Stimulated activated CD4-positive, alpha-beta T cell treated with anti-CD3 and anti-CD28 coated beads, Interleukin-4, amount 100 ng/mL, for 4 hours (primary cell): Measurements from ENCODE around the gene P2RX6.

Experiments
- DNase-seq, 2 experiments: peaks; one replicate each; pipeline ENCODE4 v3.0.0-alpha.2; 2020

P2RX6 gene

GRCh38 chr22:20980523-20980922 is 34.4 kb upstream of the P2RX6 start:
- no peak for DNase-seq

DNA sequence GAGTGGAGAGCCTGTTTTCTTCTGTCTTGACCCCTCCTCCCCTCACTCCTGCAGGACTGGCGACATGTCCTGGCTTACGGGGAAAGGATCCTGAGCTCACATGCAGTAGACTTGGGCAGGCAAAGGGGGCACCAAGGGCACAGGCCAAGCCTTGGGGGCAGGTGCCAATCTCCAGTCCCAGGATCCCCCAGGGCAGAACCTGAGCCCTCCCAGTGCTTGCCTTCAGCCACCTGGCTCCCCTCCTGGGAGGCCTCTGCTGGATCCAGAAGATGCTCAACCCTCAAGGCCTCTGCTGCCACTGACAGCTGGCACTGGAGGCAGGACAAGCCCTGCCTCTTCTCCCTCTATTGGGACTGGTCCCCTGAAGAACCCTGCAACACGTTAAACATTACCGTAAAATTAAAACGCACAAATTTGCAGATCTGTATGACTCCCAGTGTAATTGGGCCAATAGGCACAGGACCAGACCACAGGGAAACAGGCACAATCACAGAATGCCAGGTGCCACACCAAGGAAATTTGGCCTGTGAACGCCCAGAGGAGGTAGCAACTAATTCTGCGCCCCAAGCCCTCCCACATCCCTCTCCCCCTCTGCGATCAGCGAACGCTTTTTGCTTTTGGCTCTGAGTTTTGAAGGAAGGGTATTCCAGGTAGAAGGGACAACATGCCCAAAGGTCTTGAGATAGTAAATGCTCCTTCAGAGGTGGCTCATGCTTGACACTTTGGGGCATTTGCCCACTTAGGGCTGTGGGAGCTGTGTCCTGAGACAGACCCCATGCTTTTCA is 33.8 kb upstream of the P2RX6 start:
- no peak for DNase-seq

GRCh38 chr22:20981787-20982562 is 33.0 kb upstream of the P2RX6 start, which contains the start of gene LZTR1:
TSS of gene LZTR1 (plus strand) at chr22:20982297. CDS start at chr22:20982372, 75 bp downstream.
- peak; percentile 67 to 74 for DNase-seq

- DNase-seq: no peak
These were observed 32.4 kb upstream of the P2RX6 start for GRCh38 chr22:20982563-20982882.

GRCh38 chr22:20983081-20983771 is 31.7 kb upstream of the P2RX6 start:
- DNase-seq: no peak

DNA sequence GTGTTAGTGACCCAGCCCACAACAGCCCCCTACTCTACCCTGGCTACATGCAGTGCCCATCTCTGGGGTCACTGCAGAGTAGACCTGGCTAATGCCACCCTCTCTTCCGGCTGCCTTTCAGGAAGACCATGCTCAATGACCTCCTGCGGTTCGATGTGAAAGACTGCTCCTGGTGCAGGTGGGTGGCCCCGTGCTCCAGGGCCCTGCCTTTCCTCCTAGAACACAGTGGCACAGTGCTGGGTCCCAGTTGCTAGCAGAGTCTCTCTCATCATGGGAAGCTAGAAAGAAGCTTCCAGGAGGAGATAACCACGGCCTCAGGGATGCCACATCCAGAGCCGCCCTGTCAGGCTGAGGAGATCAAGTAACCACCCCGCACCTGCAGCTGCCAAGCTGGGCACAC is 29.2 kb upstream of the P2RX6 start:
- no peak for DNase-seq

DNA sequence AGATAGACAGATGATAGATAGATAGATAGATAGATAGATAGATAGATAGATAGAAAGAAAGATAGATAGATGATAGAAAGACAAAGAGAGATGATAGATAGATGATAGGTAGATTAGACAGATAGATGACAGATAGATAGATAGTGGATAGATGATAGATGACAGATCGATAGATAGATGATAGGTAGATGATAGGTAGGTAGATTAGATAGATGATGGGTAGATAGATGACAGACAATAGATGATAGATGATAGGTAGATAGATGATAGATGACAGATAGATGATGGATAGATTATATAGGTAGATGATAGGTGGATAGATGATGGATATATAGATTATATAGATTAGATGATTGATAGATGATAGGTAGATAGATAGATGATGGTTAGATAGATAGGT is 28.6 kb upstream of the P2RX6 start:
- DNase-seq: no peak

DNA sequence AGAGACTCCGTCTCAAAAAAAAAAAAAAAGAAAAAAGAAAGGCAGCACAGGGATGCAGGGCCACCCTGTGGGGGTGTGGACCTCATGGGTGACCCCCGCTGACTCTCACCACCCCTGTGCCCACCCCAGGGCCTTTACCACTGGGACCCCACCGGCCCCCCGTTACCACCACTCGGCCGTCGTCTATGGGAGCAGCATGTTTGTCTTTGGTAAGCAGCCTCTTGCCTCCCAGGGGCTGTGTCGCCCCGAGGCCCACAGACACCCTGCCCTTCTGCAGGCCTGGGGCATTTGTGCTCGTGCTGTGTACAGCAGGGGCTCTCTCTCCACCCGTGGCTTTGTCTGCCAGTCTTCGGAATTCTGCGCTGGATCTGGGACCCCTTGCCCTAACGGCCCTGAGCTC is 27.6 kb upstream of the P2RX6 start:
- no peak for DNase-seq

- DNase-seq: no peak
These were observed 26.2 kb upstream of the P2RX6 start for GRCh38 chr22:20988573-20989322.

DNA sequence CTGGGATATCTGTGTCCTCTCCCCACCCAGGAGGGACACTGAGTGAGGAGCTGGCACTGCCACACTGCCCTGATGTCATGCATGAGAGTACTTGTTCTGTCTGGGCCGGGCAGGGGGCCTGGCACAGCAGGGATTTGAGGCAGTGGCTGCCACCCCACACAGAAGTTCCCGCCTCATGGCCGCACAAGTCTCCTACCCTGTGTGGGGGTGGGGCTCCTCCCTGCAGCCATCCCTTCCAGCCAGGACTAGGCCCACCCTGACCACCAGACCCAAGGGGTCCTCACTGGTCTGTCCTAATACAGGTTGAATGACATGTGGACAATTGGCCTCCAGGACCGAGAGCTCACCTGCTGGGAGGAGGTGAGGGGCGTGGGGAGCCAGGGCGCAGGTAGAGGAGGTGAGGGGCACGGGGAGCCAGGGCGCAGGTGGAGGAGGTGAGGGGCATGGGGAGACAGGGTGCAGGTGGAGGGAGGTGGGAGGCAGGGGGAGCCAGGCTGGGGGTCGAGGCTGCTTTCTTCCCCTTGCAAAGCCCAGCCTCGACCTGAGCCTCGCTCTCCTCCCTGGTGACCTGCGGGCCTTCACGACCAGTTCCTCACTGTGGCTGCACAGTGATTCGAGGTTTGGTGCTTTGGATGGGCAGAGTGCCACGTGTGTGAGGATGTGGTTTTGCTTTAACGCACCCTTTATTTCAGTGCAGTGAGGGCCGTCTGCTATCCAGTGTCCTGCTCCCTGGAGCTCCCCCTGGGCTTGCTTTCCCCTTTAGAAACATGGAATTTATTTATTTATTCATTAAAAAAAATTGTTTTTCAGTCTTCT is 25.4 kb upstream of the P2RX6 start:
- no peak for DNase-seq

DNA sequence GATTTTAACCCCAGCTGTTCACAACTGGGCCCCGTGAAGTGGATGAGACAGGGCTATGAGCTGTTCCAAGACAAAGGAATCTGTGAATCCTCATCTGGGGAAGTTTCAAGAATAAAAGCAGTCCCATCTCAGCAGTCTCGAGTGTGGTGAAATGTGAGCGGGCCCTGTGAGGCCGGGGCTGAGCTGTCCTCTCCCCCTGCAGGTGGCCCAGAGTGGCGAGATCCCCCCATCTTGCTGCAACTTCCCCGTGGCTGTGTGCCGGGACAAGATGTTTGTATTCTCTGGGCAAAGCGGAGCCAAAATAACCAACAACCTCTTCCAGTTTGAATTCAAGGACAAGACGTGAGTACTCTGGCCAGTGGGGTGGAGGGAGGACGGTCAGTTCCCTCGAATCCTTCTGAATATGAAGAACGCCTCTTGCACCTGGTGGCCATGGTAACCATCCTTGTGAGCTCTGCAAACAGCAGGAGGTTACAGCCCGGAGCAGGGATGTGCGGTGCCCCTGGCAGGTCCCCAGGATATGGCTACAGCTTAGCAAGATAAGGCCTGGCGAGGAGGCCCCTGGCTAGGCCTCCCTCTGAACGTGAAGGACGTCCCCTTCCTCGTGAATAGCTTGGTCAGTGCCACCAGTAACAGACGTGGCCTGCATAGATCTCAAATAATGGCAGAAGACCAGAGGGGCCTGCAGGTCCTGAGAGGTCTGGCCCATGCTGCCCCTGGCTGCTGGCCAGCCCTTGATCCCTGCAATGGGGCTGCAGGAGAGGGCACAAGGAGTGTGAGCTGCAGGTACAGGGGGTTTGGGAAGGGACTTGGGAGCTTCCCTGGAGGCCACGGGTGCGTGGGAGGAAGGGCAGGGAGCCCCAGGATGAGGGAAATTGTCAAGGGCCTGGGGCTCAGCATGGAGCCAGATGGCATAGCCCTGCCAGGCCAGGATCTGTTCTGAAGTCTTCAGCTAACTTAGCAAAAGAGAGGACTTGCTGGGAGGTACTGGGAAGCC is 24.5 kb upstream of the P2RX6 start:
- DNase-seq: no peak

DNA sequence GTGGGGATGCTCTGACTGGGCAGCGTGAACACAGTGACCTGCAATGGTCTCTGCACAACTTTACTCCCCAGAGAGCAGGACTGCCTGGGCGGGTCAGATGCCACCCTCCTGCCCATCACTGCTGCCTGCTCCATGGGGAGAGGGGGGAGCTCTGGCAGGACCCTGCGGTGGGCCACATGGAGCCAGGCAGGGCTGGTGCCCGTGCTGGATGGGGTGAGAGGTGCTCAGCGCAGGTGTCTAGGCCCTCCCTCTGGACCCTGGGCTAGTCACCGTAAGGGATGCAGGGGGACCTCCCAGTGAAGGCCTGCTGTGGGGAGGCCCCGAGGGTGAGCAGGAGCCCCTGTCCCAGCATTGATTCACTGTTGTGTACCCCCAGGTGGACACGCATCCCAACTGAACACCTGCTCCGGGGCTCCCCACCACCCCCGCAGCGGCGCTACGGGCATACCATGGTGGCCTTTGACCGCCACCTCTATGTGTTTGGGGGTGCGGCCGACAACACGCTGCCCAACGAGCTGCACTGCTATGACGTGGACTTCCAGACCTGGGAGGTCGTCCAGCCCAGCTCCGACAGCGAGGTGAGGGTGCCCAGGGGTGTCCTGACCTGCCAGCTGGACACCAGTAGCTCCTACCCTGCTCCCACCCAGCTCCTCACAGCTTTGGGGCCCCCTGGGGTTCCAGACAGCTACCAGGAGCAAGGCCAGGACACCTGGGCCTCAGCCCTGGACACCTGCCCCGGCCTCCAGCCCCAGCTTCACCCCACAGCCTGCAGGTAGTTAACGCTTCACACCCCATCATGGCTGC is 23.5 kb upstream of the P2RX6 start:
- no peak for DNase-seq

DNA sequence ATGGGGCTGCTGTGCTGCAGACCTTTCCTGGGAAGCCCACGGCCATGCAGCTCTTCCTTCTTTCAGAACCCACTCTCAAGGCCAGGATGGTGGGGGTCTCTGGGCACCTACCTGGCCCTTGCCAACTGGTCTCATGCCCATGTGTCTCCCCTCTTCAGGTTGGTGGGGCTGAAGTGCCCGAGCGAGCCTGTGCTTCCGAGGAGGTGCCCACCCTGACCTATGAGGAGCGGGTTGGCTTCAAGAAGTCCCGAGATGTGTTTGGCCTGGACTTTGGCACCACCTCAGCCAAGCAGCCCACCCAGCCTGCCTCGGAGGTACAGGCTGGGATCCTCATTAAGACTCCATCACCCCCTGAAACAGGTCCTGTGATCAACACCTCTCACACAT is 22.9 kb upstream of the P2RX6 start:
- DNase-seq: no peak

GRCh38 chr22:20992456-20993303 is 22.3 kb upstream of the P2RX6 start:
- no peak for DNase-seq

DNA sequence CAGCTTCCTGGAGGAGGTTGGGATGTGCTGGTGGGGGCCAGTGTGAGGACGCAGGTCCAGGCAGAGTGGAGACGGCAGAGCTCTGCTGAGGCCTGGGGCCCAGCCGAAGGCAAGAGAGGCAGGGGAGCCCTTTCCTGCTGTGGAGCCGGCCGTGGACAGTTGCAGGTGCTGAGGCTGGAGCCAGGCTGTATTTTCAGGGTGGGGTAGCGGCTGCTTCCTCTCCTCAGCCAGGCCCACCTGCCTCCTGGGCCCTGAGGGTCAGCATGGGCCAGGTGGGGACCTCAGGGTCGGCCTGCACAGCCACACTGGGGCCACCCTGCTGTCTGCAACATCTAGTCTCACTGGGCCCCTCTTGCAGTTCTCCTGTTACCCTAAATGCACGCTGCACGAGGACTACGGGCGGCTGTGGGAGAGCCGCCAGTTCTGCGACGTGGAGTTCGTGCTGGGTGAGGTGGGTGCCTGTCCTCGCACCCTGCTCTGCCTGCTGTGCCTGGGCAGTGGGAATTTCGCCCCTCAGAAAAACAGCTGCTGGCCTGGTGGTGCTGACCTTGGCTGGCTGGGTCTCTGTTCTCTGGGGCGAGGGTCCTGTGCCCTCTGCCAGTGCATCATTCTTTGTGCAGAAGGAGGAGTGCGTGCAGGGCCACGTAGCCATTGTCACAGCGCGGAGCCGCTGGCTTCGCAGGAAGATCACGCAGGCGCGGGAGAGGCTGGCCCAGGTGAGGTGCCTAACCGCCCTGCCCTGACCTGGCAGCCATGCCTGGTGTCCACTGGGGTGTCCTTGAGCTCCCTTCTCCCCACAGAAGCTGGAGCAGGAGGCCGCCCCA is 21.4 kb upstream of the P2RX6 start:
- no peak for DNase-seq

DNA sequence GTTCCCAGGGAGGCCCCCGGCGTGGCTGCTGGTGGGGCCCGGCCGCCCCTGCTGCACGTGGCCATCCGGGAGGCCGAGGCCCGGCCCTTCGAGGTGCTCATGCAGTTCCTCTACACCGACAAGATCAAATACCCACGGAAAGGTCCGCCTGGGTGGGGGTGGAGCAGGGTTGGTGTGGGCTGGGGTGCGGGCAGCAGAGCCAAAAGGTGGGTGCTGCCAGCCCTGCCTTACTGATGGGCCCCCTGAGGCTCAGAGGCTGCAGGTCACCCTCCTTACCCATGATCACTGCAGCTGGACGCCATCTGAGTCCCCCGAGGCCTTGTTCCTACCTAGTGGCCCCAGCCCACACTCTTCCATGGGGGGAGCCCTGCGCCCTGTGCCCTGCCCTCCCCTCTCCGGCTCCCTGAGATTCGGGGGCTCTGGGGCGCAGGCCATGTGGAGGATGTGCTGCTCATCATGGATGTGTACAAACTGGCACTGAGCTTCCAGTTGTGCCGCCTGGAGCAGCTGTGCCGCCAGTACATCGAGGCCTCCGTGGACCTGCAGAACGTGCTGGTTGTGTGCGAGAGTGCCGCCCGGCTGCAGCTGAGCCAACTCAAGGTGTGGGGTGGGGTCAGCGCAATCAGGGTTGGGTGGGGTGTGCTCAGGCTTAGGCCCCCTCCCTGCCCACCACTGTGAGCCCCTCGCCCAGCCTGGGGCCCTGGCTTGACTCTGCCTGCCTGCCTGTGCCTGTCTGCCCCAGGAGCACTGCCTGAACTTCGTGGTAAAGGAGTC is 20.6 kb upstream of the P2RX6 start:
- DNase-seq: no peak

DNA sequence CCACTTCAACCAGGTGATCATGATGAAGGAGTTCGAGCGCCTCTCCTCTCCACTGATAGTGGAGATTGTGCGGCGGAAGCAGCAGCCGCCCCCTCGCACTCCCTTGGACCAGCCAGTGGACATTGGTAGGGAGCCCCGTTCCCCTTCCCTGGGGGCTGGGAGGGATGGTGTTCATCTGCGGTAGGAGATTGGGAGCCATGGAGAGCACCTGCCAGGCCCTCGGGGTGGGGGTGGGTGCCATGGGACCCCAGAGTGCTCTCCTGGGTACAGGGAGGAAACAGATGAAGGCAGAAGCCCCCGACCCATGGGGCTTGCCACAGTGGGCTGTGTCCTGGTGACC is 20.1 kb upstream of the P2RX6 start:
- DNase-seq: no peak
